NT2/D1 (cell line): ENCODE measurements around the gene TBX5.

Experiments
- SUZ12 ChIP-seq: IDR thresholded peaks from 2 replicates; pipeline ENCODE4 v1.6.1; 2011; ENCODE audit not compliant: insufficient read length, insufficient read depth; ENCODE audit errors: extremely low read depth
- ZNF274 ChIP-seq: IDR thresholded peaks from 2 replicates; pipeline ENCODE4 v1.6.1; 2011; ENCODE audit warnings: mild to moderate bottlenecking, low read depth, low read length

- TF ChIP-seq ZNF274: no peak
- TF ChIP-seq SUZ12: no peak
Measured at GRCh38 chr12:114406316-114406983, 506 bp upstream of the TBX5 start.
